Tibial nerve (tissue), 4 donors: ENCODE data around the gene ATP5F1A. TPM values are rescaled to one million over a fixed set of nuclear protein-coding genes. Genes with fewer than 3 reads are reported as not detected.
"Not testable (repeated sequence)": the region's sequence is repeated elsewhere in the genome, so short reads cannot be mapped to it uniquely, and the experiment has no call there.

Experiments
- DNase-seq, 2 donors: peaks; one replicate each; pipeline ENCODE4 v3.0.0-alpha.2; 2019; ENCODE audit warnings: low spot score in 2 of 2
- H3K27ac ChIP-seq, 4 donors: fragments of 200-600 bp; sonication (generic) in 3 of 4; one replicate each; pipeline ENCODE4 v1.5.1; 2017 to 2019; ENCODE audit warnings: mild to moderate bottlenecking in 1 of 4
- H3K27me3 ChIP-seq, 2 donors: fragments of 200-600 bp; sonication (generic) in 1 of 2; one replicate each; pipeline versions ENCODE4 v1.5.1 to v1.6.0; 2017 to 2019
- H3K36me3 ChIP-seq, 3 donors: fragments of 200-600 bp; sonication (generic); one replicate each; pipeline ENCODE4 v1.5.1; 2018 to 2019
- H3K4me1 ChIP-seq, 4 donors: fragments of 200-600 bp; sonication (generic) in 3 of 4; one replicate each; pipeline ENCODE4 v1.5.1; 2017 to 2019
- H3K4me3 ChIP-seq, 4 donors: fragments of 200-600 bp; sonication (generic) in 3 of 4; one replicate each; pipeline ENCODE4 v1.5.1; 2017 to 2019; ENCODE audit warnings: mild to moderate bottlenecking in 1 of 4, moderate library complexity in 1 of 4
- H3K9me3 ChIP-seq, 4 donors: fragments of 200-600 bp; sonication (generic) in 3 of 4; one replicate each; pipeline ENCODE4 v1.5.1; 2017 to 2019
- CTCF ChIP-seq, 5 experiments: fragments of 200-600 bp in 3 of 5; fragments of 450-650 bp in 2 of 5; sonication (generic) in 3 of 5; IDR thresholded peaks; one replicate each; pipeline ENCODE4 v1.5.1; 2016 to 2019; ENCODE audit warnings: antibody characterized with exemption in 5 of 5, mild to moderate bottlenecking in 3 of 5, moderate library complexity in 2 of 5
- EP300 ChIP-seq, 2 donors: sonication (generic); formaldehyde crosslinking; IDR thresholded peaks; one replicate each; pipeline ENCODE4 v1.6.1; 2017; ENCODE audit warnings: antibody characterized with exemption in 2 of 2, mild to moderate bottlenecking in 1 of 2
- POLR2A ChIP-seq, 2 donors: fragments of 450-650 bp; IDR thresholded peaks; one replicate each; pipeline ENCODE4 v1.6.1; 2017; ENCODE audit warnings: antibody characterized with exemption in 2 of 2, mild to moderate bottlenecking in 2 of 2, moderate library complexity in 2 of 2
- WGBS, 2 donors: methylation state at CpG; one replicate each; pipeline ENCODE4 v1.1.5; 2018; 5-methylcytosine and 5-hydroxymethylcytosine counted together
- total RNA-seq, 4 donors: library from RNA; depleted of rRNA; stranded (reverse); fragments of >200 nt; gene quantifications; one replicate each; pipeline ENCODE4 v1.1.0, GENCODE V29; 2016

ATP5F1A gene
- total RNA-seq, 4 donors from 2014 or later, result 248 to 381 (median 315) TPM

GRCh38 chr18:46051731-46052461 lies 46.2 kb downstream of the ATP5F1A start:
- Histone ChIP-seq H3K36me3 (no peaks in the 10 kb centered on the region), H3K4me1 (peaks cover 0 to 8% (median 3%) of the 10 kb centered on the region in 4 donors), H3K4me3 (no peak overlapping the region), H3K27ac (no peak overlapping the region), H3K27me3 (no peaks in the 10 kb centered on the region), H3K9me3 (no peaks in the 10 kb centered on the region)
- DNase-seq, result no peak
- TF ChIP-seq CTCF (IDR thresholded peaks at IDR 0.05), result no peak
- TF ChIP-seq EP300 (IDR thresholded peaks at IDR 0.05), result no peak
- TF ChIP-seq POLR2A (IDR thresholded peaks at IDR 0.05), result no peak
- WGBS, 2 donors, result 70 to 71% methylated on average over 6 of the region's 6 CpGs

GRCh38 chr18:46050268-46050667 lies 47.8 kb downstream of the ATP5F1A start:
- no peak overlapping the region for H3K27ac ChIP-seq
- DNase-seq, result no peak
- no peaks in the 10 kb centered on the region for H3K9me3 ChIP-seq
- H3K4me3 ChIP-seq, result no peak overlapping the region
- TF ChIP-seq POLR2A (IDR thresholded peaks at IDR 0.05), result no peak
- TF ChIP-seq CTCF (IDR thresholded peaks at IDR 0.05), result no peak
- H3K36me3 ChIP-seq, result no peaks in the 10 kb centered on the region
- 95 to 97% methylated on average over 5 of the region's 5 CpGs for WGBS, 2 donors
- no peaks in the 10 kb centered on the region for H3K27me3 ChIP-seq
- H3K4me1 ChIP-seq, result peaks cover 0 to 8% (median 3%) of the 10 kb centered on the region in 4 donors

GRCh38 chr18:46048641-46049040 lies 49.5 kb downstream of the ATP5F1A start:
- Histone ChIP-seq H3K27ac (no peak overlapping the region), H3K4me1 (peaks cover 0 to 8% (median 3%) of the 10 kb centered on the region in 4 donors), H3K9me3 (no peaks in the 10 kb centered on the region), H3K4me3 (no peak overlapping the region), H3K36me3 (no peaks in the 10 kb centered on the region), H3K27me3 (no peaks in the 10 kb centered on the region)
- DNase-seq, result no peak
- WGBS, 2 donors, result 85 to 91% methylated on average over 1 of the region's 1 CpG
- TF ChIP-seq POLR2A (IDR thresholded peaks at IDR 0.05) (no peak), EP300 (IDR thresholded peaks at IDR 0.05) (no peak), CTCF (IDR thresholded peaks at IDR 0.05) (no peak)

GRCh38 chr18:46047369-46047768 lies 50.7 kb downstream of the ATP5F1A start:
- H3K4me1 ChIP-seq, result peaks cover 0 to 13% (median 5%) of the 10 kb centered on the region in 4 donors
- H3K27ac ChIP-seq, H3K4me3 ChIP-seq, DNase-seq, H3K36me3 ChIP-seq, H3K9me3 ChIP-seq, H3K27me3 ChIP-seq: not testable (repeated sequence)
- 84 to 89% methylated on average over 13 of the region's 13 CpGs for WGBS, 2 donors

- H3K36me3 ChIP-seq, result no peaks in the 10 kb centered on the region
- no peak for DNase-seq
- H3K27ac ChIP-seq, result no peak overlapping the region
- no peak for TF ChIP-seq POLR2A (IDR thresholded peaks at IDR 0.05)
- peaks cover 0 to 14% (median 6%) of the 10 kb centered on the region in 4 donors for H3K4me1 ChIP-seq
- H3K9me3 ChIP-seq, result no peaks in the 10 kb centered on the region
- WGBS, 2 donors, result 97 to 98% methylated on average over 2 of the region's 2 CpGs
- H3K27me3 ChIP-seq, result no peaks in the 10 kb centered on the region
- no peak overlapping the region for H3K4me3 ChIP-seq
These were observed 51.4 kb downstream of the ATP5F1A start for GRCh38 chr18:46046688-46047087.

GRCh38 chr18:46046126-46046525 lies 52.0 kb downstream of the ATP5F1A start:
- H3K4me1 ChIP-seq, result peaks cover 0 to 15% (median 6%) of the 10 kb centered on the region in 4 donors
- H3K9me3 ChIP-seq, result no peaks in the 10 kb centered on the region
- WGBS, 2 donors, result 91 to 97% methylated on average over 6 of the region's 6 CpGs
- no peaks in the 10 kb centered on the region for H3K27me3 ChIP-seq
- H3K36me3 ChIP-seq, result no peaks in the 10 kb centered on the region
- DNase-seq, result no peak
- no peak overlapping the region for H3K4me3 ChIP-seq
- no peak overlapping the region for H3K27ac ChIP-seq
- TF ChIP-seq CTCF (IDR thresholded peaks at IDR 0.05) (no peak), POLR2A (IDR thresholded peaks at IDR 0.05) (no peak), EP300 (IDR thresholded peaks at IDR 0.05) (no peak)
